AG10803 (cell line): ENCODE data around the gene EPM2A.
A peak's percentile ranks its signal among the peaks of the same experiment; 100 is the strongest.

Source experiments
- DNase-seq: peaks from one replicate; pipeline ENCODE4 v3.0.0; 2010; ENCODE audit warnings: low read depth
- H3K4me3 ChIP-seq: 2 replicates; pipeline ENCODE4 v1.5.1; 2011; ENCODE audit warnings: mild to moderate bottlenecking, low read length, control low read depth
- CTCF ChIP-seq: conservative IDR thresholded peaks from 2 replicates; pipeline ENCODE4 v1.5.1; 2011; ENCODE audit warnings: mild to moderate bottlenecking, low read length, control low read depth, inconsistent platforms

The EPM2A gene

GRCh38 chr6:145685932-145686331, 49.4 kb downstream of the EPM2A start:
- TF ChIP-seq CTCF, result no peak
- DNase-seq, result no peak

GRCh38 chr6:145681965-145682364, 53.4 kb downstream of the EPM2A start:
- no peak for DNase-seq
- no peak for TF ChIP-seq CTCF
- no peak overlapping the region for H3K4me3 ChIP-seq

More at GRCh38 chr6:145685932-145686331, 49.4 kb downstream of the EPM2A start:
- H3K4me3 ChIP-seq, result no peak overlapping the region

- TF ChIP-seq CTCF, result no peak
- no peak overlapping the region for H3K4me3 ChIP-seq
- no peak for DNase-seq
Measured at GRCh38 chr6:145673504-145673903, 61.8 kb downstream of the EPM2A start.

GRCh38 chr6:145670311-145670710, 65.0 kb downstream of the EPM2A start:
- H3K4me3 ChIP-seq, result no peak overlapping the region
- TF ChIP-seq CTCF, result no peak
- no peak for DNase-seq

GRCh38 chr6:145669627-145670034, 65.7 kb downstream of the EPM2A start:
- no peak overlapping the region for H3K4me3 ChIP-seq
- DNase-seq, result peak; percentile 68
- TF ChIP-seq CTCF, result no peak

GRCh38 chr6:145668844-145669243, 66.5 kb downstream of the EPM2A start:
- H3K4me3 ChIP-seq, result no peak overlapping the region
- no peak for TF ChIP-seq CTCF
- DNase-seq, result no peak

GRCh38 chr6:145660676-145661075, 74.6 kb downstream of the EPM2A start:
- no peak for DNase-seq
- TF ChIP-seq CTCF, result no peak
- H3K4me3 ChIP-seq, result no peak overlapping the region
